GM23248 (cell line): ENCODE results near the gene TADA2A.

Experiments used
- EZH2 ChIP-seq: fragments of 200-600 bp; sonication (generic); IDR thresholded peaks from 2 replicates; pipeline ENCODE4 v1.6.1; 2018; ENCODE audit warnings: antibody characterized with exemption, mild to moderate bottlenecking; ENCODE audit not compliant: insufficient read depth, poor library complexity, severe bottlenecking
- EZH2phosphoT487 ChIP-seq: fragments of 200-600 bp; sonication (generic); IDR thresholded peaks from 2 replicates; pipeline ENCODE4 v1.6.1; 2018; ENCODE audit warnings: antibody characterized with exemption, moderate library complexity, mild to moderate bottlenecking, low read depth; ENCODE audit not compliant: insufficient read depth

GRCh38 chr17:37358830-37359681, 47.6 kb upstream of the TADA2A start:
- TF ChIP-seq EZH2 (no peak), EZH2phosphoT487 (no peak)
